GM19397 (cell line): ENCODE data around the gene CACNA2D2.

ENCODE experiments used
- ATAC-seq: cut with Tn5 transposase; IDR thresholded peaks from one replicate; pipeline ENCODE4 v1.9.1; 2021; ENCODE audit warnings: mild to moderate bottlenecking, moderate library complexity; ENCODE audit not compliant: unreplicated experiment

Gene CACNA2D2

GRCh38 chr3:50408443-50408944, 94.9 kb downstream of the CACNA2D2 start:
- ATAC-seq: no peak

GRCh38 chr3:50406487-50406886, 96.9 kb downstream of the CACNA2D2 start:
- no peak for ATAC-seq

DNA sequence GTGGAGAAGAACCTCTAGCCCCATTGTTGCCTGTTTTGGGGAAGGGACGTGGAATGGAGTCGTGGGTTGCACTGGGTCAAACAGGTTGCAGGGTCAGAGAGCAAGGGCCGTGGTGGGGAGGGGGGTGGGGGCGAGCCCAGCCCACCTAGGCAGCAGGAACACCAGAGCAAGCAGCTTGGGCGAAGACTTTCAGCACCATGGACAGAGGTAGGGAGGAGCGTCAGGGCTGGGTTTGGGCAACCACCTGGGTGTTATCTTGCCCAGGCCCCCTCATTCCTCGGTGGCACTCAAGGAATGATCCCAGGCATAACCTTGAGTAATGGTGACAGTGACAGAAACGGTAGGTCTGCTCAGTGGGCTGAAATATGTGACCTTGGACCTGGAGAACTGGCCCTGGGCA, 98.2 kb downstream of the CACNA2D2 start:
- ATAC-seq: no peak

DNA sequence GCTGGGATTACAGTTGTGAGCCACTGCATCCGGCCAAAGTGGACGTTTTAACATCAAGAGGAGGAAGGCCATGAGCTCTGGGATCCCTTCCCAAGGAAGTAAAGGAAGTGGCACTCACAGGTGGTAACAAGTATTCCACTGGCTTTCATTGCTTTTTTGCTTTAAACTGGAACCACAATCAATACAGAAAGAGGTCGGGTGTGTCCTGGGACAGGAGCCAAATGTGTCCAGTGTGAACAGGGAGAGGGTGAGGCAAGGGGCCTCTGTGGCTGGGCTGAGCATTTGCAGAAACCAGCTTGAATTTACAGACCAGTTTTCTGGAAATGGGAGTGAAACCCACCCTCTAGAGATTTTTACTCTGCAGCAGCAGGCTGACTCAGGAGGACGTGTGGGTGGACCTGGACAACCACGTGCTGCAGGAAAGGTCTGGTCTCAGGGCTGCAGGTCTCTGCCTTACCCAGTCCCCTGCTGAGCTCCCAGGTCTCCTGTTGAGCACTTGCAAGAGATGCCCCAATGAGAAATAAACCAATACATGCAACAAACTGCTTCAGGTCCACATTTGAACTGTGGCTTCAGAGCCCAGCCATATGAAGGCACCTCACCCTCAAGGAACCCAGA, 101.3 kb downstream of the CACNA2D2 start:
- no peak for ATAC-seq

DNA sequence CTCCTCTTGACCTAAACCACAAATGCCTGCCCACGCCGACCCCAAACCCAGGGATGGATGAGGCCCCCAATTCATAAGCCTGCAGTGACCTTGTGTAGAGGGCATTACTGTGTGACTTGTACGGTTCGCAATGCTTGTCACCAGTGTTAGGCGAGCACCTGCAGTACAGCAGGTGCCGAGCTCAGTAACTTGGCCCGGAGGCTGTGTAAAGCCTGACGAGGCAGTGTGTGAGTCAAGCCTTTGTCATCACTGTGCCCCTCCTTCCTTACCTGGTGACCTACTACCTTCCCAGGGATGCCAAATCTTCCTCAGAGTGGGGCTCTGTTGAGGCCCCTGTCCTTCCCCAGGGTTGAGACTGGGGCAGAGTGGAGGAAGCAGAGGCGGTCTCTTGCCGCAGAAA, 106.9 kb downstream of the CACNA2D2 start:
- ATAC-seq: no peak

- no peak for ATAC-seq
These were observed 108.2 kb downstream of the CACNA2D2 start for GRCh38 chr3:50395070-50395860.

DNA sequence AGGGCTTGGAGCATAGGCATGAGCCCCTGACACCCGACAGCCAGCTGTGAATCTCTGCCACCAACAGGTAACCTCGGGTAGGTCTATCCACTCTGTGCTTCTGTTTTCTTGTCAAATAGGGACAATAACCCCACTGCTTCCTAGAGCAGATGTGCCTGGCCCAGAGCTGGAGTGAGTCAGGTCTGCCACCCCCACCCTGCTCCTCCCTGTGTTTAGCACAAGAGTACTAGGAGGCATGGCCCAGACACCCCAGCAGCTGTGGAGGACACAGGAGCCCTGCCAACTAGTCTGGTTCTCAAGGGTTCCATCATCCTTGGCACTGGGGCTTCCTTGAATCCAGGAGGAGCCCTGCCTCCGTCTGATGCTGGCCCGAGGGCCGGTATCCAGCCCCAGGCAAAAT, 110.4 kb downstream of the CACNA2D2 start:
- no peak for ATAC-seq

DNA sequence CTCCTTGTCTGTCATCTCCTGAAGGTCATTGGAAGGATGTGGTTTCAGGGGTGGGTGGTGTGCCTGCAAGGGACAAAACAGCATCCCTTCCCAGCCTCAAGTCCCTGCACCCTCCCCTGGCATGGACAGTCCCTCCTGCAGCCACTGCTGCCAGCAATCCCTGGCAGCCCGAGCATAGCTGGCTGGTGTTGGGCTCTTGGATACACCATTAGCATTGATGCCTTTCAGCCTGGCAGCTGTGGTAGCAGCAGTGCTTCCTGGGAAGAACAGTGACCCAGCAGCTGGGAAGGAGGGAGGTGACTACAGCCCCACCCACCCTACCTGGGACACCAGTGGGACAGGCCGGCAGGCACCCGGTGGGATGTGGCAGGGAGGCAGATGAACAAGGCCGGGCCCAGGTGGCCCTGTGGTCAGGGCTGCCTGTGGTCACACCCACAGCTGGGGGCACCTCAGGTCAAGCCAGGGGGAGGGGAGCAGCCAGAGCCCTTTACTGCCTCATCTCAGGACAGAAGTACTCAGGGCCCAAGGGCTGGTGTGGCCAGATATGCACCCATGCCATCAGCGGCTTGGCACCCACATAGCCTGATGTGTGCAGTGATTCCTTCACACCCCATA, 111.2 kb downstream of the CACNA2D2 start:
- ATAC-seq: no peak

- ATAC-seq: no peak
These were observed 112.8 kb downstream of the CACNA2D2 start for GRCh38 chr3:50390508-50391224.

GRCh38 chr3:50389414-50389767, 114.0 kb downstream of the CACNA2D2 start:
- ATAC-seq: no peak

DNA sequence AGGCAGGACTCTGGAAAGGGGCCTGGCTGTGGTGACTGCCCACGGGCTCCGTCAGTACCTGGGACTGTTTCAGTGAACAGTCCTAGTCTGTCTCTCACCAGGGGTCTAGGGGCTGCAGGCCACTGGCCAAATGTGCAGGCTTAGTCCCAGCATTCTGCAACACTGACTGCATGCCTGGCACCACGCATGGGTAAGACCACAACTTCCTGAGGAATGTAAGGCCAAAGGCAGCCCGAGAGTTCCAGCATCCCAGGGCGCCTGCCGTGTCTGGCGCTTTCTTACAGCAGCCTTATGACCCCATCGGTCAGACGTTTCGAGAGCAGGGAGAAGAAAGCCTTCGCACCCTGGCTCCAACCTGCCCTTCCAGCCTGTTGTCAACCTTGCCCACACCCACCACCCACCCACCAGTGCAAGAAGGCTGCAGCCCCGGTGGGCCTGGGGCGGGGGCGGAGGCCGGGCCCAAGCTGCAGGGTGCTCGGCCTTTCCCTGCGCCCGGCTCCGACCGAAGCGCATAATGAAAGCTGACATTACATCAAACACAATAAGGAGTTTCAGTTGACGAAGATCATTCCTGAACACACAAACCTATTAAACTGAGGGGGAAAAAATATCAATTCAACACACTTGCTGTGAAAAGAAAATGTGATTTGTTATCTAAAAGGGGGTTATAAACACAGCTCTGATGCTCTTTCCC, 114.6 kb downstream of the CACNA2D2 start:
- no peak for ATAC-seq

DNA sequence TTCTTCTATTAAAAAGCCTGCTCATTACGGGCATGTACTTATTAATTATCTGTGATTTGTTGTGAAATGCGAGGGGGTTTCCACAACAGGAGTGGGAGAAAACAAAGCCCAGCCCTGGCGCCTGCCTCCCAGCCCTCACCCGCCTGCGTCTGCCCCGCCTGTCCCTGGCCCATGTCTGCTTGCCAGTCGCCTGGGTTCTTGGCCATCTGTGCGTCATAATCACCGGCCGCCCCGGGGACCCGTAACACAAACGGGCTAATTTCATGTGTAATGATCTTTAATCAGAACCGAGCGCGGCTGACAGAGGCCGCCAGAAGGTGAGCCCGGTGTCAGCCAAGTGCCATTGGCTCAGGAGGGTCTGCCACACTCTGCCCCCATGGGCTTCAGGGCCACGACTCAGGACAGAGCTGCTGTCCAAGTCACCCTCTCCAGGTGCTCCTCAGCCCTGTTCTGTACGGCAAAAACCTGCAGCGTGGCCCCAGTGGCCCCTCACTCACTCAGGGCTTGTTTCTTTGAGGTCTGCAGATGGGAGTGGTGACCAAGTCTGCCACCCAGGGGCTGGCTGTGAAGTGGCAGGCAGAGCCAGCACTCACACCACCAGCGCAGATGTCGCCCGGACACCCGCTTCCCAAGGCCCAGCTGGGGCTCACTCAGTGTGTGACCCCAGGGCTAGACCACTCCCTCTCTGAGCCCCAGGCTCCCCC, 115.3 kb downstream of the CACNA2D2 start:
- no peak for ATAC-seq

- ATAC-seq: no peak
These were observed 117.7 kb downstream of the CACNA2D2 start for GRCh38 chr3:50385754-50386153.

DNA sequence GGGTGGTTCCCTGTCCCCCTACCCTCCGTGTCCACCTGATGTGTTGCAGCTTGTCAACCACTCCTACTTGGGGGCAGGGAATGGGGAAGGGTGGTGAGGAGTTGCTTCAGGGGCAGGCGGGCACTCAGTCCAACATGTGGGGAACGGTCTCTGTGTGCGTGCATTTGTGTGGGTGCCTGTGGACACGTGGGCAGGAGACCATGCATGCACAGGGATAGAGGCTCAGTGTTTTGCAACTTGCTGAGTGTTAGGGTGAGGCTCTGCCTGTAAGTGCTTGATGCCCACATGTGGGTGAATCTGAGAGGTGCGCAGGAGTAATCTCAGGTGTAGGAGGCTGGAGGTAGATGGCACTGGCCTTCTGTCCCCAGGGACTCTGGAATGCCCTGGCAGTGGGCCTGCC, 119.7 kb downstream of the CACNA2D2 start:
- no peak for ATAC-seq

DNA sequence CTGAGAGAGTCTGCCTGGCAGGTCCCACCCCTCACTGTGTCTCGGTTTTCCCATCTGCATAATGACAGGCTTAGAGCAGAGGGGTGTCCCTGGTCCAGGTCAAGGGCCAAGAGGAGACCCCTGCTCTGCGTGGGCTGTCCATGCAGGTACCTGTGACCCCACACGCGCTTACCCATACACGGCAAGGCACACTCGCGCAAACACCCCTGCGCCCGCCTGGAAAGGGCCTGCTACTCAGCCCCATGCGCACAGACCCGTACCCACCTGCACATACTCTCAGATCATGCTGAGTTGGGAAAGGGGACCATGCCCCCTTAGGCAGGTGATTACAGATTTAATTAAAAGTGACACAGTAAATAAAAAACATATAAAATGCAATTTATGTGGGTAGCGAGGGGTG, 120.7 kb downstream of the CACNA2D2 start:
- ATAC-seq: no peak

GRCh38 chr3:50381383-50381782, 122.1 kb downstream of the CACNA2D2 start:
- no peak for ATAC-seq

GRCh38 chr3:50380405-50381085, 122.9 kb downstream of the CACNA2D2 start:
- ATAC-seq: no peak

DNA sequence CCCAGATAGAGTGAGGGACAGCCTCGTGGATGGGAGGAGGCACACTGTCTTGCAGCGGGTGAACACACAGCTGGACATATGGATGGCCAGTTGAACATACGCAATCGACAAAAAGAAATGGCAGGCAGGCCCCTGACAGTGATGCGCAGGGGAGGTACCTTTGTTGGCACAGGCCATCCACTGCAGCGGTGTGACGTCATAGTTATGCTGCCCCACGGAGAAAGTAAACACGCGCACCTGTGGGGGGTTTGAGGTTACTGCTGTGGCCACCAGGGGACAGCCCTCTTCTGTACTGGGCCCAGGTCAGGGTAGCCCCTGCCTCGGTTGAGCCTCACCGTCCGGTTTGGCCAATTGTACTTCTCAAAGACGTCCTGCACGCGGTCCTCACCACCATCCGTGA, 124.7 kb downstream of the CACNA2D2 start:
- no peak for ATAC-seq

- ATAC-seq: no peak
These were observed 125.4 kb downstream of the CACNA2D2 start for GRCh38 chr3:50378024-50378423.
